Measurements from ENCODE around the gene MLPH. TPM values are rescaled to one million over a fixed set of nuclear protein-coding genes. Genes with fewer than 3 reads are reported as not detected.

Gene MLPH
- total and polyA plus RNA-seq, 4 donors, result 1.6 to 25.9 (median 22.3) TPM

DNA sequence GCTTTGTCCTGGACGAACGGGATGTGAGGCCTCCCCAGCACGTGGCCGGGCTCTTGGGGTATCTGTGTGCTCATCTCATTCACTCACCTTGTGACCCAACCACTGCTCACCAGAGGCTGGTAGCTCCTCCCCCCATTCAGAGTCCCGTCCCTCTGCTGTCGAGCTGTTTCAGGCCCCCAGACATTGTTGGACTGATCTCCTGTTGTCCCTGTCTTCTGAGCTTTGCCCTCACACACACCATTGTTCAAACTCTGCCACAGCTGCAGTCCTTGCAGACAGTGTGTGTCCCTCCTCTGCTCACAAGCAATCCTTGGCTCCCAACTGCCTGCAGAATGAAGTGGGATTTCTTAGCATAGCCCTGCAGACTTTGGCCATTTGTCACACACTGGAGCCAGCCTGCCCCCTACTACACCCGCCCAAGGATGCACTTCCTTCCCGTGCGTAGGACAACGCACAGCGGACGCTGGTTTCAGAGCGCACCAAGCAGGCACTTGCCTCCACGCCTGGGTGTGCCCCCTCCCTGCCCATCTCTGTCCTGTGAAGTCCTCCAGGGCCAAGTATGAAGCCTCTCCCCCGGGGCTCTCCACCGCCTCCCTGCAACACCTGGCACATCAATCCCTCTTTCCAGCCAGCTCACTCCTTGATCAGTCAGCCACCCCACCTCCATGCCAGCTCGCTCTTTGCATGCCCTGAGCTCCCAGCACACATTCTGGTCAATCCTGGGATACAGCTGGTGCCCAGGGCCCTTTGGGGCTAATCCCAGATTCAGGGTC is 62.8 kb downstream of the MLPH start:
- no peak for TF ChIP-seq FOXA1 (IDR thresholded peaks at IDR 0.05)
- TF ChIP-seq EGR1 (IDR thresholded peaks at IDR 0.05; ENCODE audit: low read depth in 2 of 2), result no peak
- no peak for TF ChIP-seq JUND (IDR thresholded peaks at IDR 0.05)
- TF ChIP-seq, protein P1, sequence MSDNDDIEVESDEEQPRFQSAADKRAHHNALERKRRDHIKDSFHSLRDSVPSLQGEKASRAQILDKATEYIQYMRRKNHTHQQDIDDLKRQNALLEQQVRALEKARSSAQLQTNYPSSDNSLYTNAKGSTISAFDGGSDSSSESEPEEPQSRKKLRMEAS (IDR thresholded peaks at IDR 0.05), result no peak
- TF ChIP-seq TAF1 (conservative IDR thresholded peaks at IDR 0.05), result no peak
- no peak for TF ChIP-seq SP1 (IDR thresholded peaks at IDR 0.05)
- TF ChIP-seq NR2F2 (IDR thresholded peaks at IDR 0.05), result no peak
- no peak for TF ChIP-seq HNF4G (IDR thresholded peaks at IDR 0.05)
- no peak for TF ChIP-seq RAD21 (IDR thresholded peaks at IDR 0.05)
- TF ChIP-seq, protein P2, sequence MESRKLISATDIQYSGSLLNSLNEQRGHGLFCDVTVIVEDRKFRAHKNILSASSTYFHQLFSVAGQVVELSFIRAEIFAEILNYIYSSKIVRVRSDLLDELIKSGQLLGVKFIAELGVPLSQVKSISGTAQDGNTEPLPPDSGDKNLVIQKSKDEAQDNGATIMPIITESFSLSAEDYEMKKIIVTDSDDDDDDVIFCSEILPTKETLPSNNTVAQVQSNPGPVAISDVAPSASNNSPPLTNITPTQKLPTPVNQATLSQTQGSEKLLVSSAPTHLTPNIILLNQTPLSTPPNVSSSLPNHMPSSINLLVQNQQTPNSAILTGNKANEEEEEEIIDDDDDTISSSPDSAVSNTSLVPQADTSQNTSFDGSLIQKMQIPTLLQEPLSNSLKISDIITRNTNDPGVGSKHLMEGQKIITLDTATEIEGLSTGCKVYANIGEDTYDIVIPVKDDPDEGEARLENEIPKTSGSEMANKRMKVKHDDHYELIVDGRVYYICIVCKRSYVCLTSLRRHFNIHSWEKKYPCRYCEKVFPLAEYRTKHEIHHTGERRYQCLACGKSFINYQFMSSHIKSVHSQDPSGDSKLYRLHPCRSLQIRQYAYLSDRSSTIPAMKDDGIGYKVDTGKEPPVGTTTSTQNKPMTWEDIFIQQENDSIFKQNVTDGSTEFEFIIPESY (IDR thresholded peaks at IDR 0.05), result no peak
- no peak for TF ChIP-seq YY1 (IDR thresholded peaks at IDR 0.05)
- no peak for TF ChIP-seq GABPA (IDR thresholded peaks at IDR 0.05 in 1 of 2, conservative IDR thresholded peaks at IDR 0.05 in 1 of 2)
- TF ChIP-seq, protein P3, sequence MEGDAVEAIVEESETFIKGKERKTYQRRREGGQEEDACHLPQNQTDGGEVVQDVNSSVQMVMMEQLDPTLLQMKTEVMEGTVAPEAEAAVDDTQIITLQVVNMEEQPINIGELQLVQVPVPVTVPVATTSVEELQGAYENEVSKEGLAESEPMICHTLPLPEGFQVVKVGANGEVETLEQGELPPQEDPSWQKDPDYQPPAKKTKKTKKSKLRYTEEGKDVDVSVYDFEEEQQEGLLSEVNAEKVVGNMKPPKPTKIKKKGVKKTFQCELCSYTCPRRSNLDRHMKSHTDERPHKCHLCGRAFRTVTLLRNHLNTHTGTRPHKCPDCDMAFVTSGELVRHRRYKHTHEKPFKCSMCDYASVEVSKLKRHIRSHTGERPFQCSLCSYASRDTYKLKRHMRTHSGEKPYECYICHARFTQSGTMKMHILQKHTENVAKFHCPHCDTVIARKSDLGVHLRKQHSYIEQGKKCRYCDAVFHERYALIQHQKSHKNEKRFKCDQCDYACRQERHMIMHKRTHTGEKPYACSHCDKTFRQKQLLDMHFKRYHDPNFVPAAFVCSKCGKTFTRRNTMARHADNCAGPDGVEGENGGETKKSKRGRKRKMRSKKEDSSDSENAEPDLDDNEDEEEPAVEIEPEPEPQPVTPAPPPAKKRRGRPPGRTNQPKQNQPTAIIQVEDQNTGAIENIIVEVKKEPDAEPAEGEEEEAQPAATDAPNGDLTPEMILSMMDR (IDR thresholded peaks at IDR 0.05; ENCODE audit: low read depth, low read length, missing input control), result no peak
- no peak for TF ChIP-seq HNF4A (conservative IDR thresholded peaks at IDR 0.05)
- no peak for TF ChIP-seq FOXA2 (IDR thresholded peaks at IDR 0.05)
- TF ChIP-seq RXRA (IDR thresholded peaks at IDR 0.05), result no peak
- TF ChIP-seq, protein P4, sequence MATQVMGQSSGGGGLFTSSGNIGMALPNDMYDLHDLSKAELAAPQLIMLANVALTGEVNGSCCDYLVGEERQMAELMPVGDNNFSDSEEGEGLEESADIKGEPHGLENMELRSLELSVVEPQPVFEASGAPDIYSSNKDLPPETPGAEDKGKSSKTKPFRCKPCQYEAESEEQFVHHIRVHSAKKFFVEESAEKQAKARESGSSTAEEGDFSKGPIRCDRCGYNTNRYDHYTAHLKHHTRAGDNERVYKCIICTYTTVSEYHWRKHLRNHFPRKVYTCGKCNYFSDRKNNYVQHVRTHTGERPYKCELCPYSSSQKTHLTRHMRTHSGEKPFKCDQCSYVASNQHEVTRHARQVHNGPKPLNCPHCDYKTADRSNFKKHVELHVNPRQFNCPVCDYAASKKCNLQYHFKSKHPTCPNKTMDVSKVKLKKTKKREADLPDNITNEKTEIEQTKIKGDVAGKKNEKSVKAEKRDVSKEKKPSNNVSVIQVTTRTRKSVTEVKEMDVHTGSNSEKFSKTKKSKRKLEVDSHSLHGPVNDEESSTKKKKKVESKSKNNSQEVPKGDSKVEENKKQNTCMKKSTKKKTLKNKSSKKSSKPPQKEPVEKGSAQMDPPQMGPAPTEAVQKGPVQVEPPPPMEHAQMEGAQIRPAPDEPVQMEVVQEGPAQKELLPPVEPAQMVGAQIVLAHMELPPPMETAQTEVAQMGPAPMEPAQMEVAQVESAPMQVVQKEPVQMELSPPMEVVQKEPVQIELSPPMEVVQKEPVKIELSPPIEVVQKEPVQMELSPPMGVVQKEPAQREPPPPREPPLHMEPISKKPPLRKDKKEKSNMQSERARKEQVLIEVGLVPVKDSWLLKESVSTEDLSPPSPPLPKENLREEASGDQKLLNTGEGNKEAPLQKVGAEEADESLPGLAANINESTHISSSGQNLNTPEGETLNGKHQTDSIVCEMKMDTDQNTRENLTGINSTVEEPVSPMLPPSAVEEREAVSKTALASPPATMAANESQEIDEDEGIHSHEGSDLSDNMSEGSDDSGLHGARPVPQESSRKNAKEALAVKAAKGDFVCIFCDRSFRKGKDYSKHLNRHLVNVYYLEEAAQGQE (IDR thresholded peaks at IDR 0.05), result no peak
- TF ChIP-seq, protein P5, sequence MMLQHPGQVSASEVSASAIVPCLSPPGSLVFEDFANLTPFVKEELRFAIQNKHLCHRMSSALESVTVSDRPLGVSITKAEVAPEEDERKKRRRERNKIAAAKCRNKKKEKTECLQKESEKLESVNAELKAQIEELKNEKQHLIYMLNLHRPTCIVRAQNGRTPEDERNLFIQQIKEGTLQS (IDR thresholded peaks at IDR 0.05), result no peak
- DNase-seq (ENCODE audit: low spot score), result no peak
- Histone ChIP-seq H3K4me1 (ENCODE audit: control insufficient read depth in 4 of 4, insufficient read depth in 4 of 4, low read length in 3 of 4) (peaks cover 2 to 40% (median 25%) of the 10 kb centered on the region in 4 donors), H3K36me3 (ENCODE audit: control insufficient read depth in 4 of 4, insufficient read depth in 3 of 4, low read depth in 1 of 4, low read length in 3 of 4) (peaks cover 5 to 13% (median 12%) of the 10 kb centered on the region in 4 donors), H3K27ac (ENCODE audit: low read depth in 1 of 2, low read length in 2 of 2) (peak overlapping the region; percentile 0 to 33), H3K9me3 (ENCODE audit: control insufficient read depth in 4 of 4, low read length in 3 of 4) (peaks cover 0 to under 1% (median 0%) of the 10 kb centered on the region in 4 donors), H3K27me3 (ENCODE audit: control insufficient read depth in 4 of 4, insufficient read depth in 4 of 4, low read length in 3 of 4) (no peaks in the 10 kb centered on the region), H3K9ac (ENCODE audit: low read depth in 1 of 2, low read length in 2 of 2) (no peak overlapping the region), H3K4me3 (ENCODE audit: low read depth in 1 of 3, low read length in 3 of 3) (no peak overlapping the region)
- 78% methylated on average over 17 of the region's 17 CpGs for WGBS
